RWPE1 (cell line): ENCODE measurements around the gene FMN2.
A peak's percentile ranks its signal among the peaks of the same experiment; 100 is the strongest.
"Not testable (repeated sequence)": the region's sequence is repeated elsewhere in the genome, so short reads cannot be mapped to it uniquely, and the experiment has no call there.

Experiments used
- CTCF ChIA-PET: fragments of 350-600 bp; sonication (Branson Sonifier 250); formaldehyde crosslinking; extraction: SDS; loops from one replicate; lab custom pipeline; 2021; lab: Yijun Ruan, JAX
- POLR2A ChIA-PET: fragments of 400-600 bp; formaldehyde crosslinking; extraction: SDS; loops from one replicate; lab custom pipeline; 2020; ENCODE audit warnings: antibody characterized with exemption; ENCODE audit not compliant: low non-redundant PET; lab: Yijun Ruan, JAX
- DNase-seq: peaks from one replicate; pipeline ENCODE4 v3.0.0; 2012; ENCODE audit warnings: low spot score
- H3K27ac ChIP-seq: fragments of 450-650 bp; 2 replicates; pipeline ENCODE4 v1.5.1; 2017
- CTCF ChIP-seq: fragments of 450-650 bp; conservative IDR thresholded peaks from 2 replicates; pipeline ENCODE4 v1.5.1; 2017; ENCODE audit warnings: low read depth, mild to moderate bottlenecking

FMN2 gene

GRCh38 chr1:240310226-240310925, 218.7 kb downstream of the FMN2 start:
- H3K27ac ChIP-seq = no peak overlapping the region
- ChIA-PET POLR2A (no interaction called here), CTCF (no interaction called here)
- DNase-seq = peak; percentile 25
- no peak for TF ChIP-seq CTCF

- ChIA-PET POLR2A (no interaction called here), CTCF (no interaction called here)
- no peak for TF ChIP-seq CTCF
- DNase-seq = peak; percentile 60
- H3K27ac ChIP-seq = no peak overlapping the region
Measured at GRCh38 chr1:240312872-240313271, 221.2 kb downstream of the FMN2 start.

- DNase-seq = no peak
- H3K27ac ChIP-seq = no peak overlapping the region
- POLR2A ChIA-PET = no interaction called here
- no peak for TF ChIP-seq CTCF
- CTCF ChIA-PET = interaction anchor here (0.5 kb wide), 1 partner anchor 121 kb away, joined by 3 read pairs; no protein-coding TSS in a partner anchor
Measured at GRCh38 chr1:240314845-240315801, 223.4 kb downstream of the FMN2 start.

- ChIA-PET CTCF (no interaction called here), POLR2A (no interaction called here)
- no peak overlapping the region for H3K27ac ChIP-seq
- DNase-seq = no peak
- no peak for TF ChIP-seq CTCF
Measured at GRCh38 chr1:240319998-240320397, 228.3 kb downstream of the FMN2 start.

- no peak overlapping the region for H3K27ac ChIP-seq
- CTCF ChIA-PET = no interaction called here
- TF ChIP-seq CTCF = no peak
- POLR2A ChIA-PET = no interaction called here
- no peak for DNase-seq
Measured at GRCh38 chr1:240320659-240321058, 229.0 kb downstream of the FMN2 start.

GRCh38 chr1:240322943-240323342, 231.3 kb downstream of the FMN2 start:
- DNase-seq = no peak
- ChIA-PET POLR2A (no interaction called here), CTCF (no interaction called here)
- H3K27ac ChIP-seq = no peak overlapping the region
- TF ChIP-seq CTCF = no peak

GRCh38 chr1:240328382-240328781, 236.7 kb downstream of the FMN2 start:
- H3K27ac ChIP-seq, POLR2A ChIA-PET, CTCF ChIA-PET: not testable (repeated sequence)

More at GRCh38 chr1:240328382-240328781, 236.7 kb downstream of the FMN2 start:
- not testable (repeated sequence) for DNase-seq
